Activated CD8-positive, alpha-beta T cell treated with anti-CD3 and anti-CD28 coated beads for 36 hours (primary cell): ENCODE data around the gene S100A8. TPM values are rescaled to one million over a fixed set of nuclear protein-coding genes. Genes with fewer than 3 reads are reported as not detected.

Experiments
- ATAC-seq: fragments of 200-7000 bp; cut with Tn5 transposase; one replicate; pipeline ENCODE4 v1.10.0; 2021; ENCODE audit warnings: mild to moderate bottlenecking, moderate library complexity
- CTCF ChIA-PET: fragments of 350-600 bp; sonication (Branson Sonifier 250); formaldehyde crosslinking; loops from one replicate; lab custom pipeline; 2021; ENCODE audit warnings: antibody characterized with exemption; lab: Charles Lee
- POLR2A ChIA-PET: fragments of 350-600 bp; sonication (Branson Sonifier 250); formaldehyde crosslinking; loops from one replicate; lab custom pipeline; 2021; ENCODE audit warnings: antibody characterized with exemption; lab: Charles Lee
- DNase-seq: peaks from one replicate; pipeline ENCODE4 v3.0.0-alpha.2; 2020
- H3K27ac Mint-ChIP-seq: one replicate; pipeline ENCODE4 v1.8.0; 2021; ENCODE audit warnings: mild to moderate bottlenecking, mixed read lengths
- H3K27me3 Mint-ChIP-seq: one replicate; pipeline ENCODE4 v1.8.0; 2021; ENCODE audit warnings: mixed read lengths
- H3K36me3 Mint-ChIP-seq: one replicate; pipeline ENCODE4 v1.8.0; 2021; ENCODE audit warnings: low read depth, mixed read lengths
- H3K4me1 Mint-ChIP-seq: one replicate; pipeline ENCODE4 v1.8.0; 2021; ENCODE audit warnings: low read depth, mixed read lengths
- H3K4me3 Mint-ChIP-seq: one replicate; pipeline ENCODE4 v1.8.0; 2021; ENCODE audit warnings: mild to moderate bottlenecking, moderate library complexity, mixed read lengths
- H3K9me3 Mint-ChIP-seq: one replicate; pipeline ENCODE4 v1.8.0; 2021; ENCODE audit warnings: mixed read lengths
- CTCF ChIP-seq: fragments of 200-600 bp; IDR thresholded peaks from one replicate; pipeline ENCODE4 v1.8.0; 2022; ENCODE audit warnings: antibody characterized with exemption, mild to moderate bottlenecking
- intact Hi-C: fragments of 100-400 bp; cut with micrococcal nuclease; formaldehyde crosslinking; loops from one replicate; pipeline ENCODE4 v1.10.0; 2022
- total RNA-seq, 2 experiments: library from RNA; stranded (reverse); gene quantifications; one replicate each; pipeline ENCODE4 v1.2.3, GENCODE V29; 2021

Gene S100A8
- total RNA-seq, 2 experiments from 2014 or later: not detected

- H3K36me3 Mint-ChIP-seq: no peaks in the 10 kb centered on the region
- ChIA-PET POLR2A (no interaction called here), CTCF (no interaction called here)
- H3K4me3 Mint-ChIP-seq: no peak overlapping the region
- H3K4me1 Mint-ChIP-seq: no peaks in the 10 kb centered on the region
- H3K9me3 Mint-ChIP-seq: no peaks in the 10 kb centered on the region
- no peak for ATAC-seq
- peaks cover 6% of the 10 kb centered on the region for H3K27me3 Mint-ChIP-seq
- no peak for DNase-seq
- no peak overlapping the region for H3K27ac Mint-ChIP-seq
- no peak for TF ChIP-seq CTCF
- intact Hi-C loops: no loop called here
Observed at GRCh38 chr1:153392258-153392657, 1.4 kb upstream of the S100A8 start.

GRCh38 chr1:153389973-153390879 is 647 bp downstream of the S100A8 start:
- no peak for DNase-seq
- no peak for TF ChIP-seq CTCF
- no peak overlapping the region for H3K4me3 Mint-ChIP-seq
- POLR2A ChIA-PET: no interaction called here
- no peaks in the 10 kb centered on the region for H3K9me3 Mint-ChIP-seq
- CTCF ChIA-PET: interaction anchor here (1.5 to 1.9 kb wide), 2 partner anchors 34 to 38 kb away, joined by 3 to 4 read pairs; no protein-coding TSS in a partner anchor
- H3K4me1 Mint-ChIP-seq: no peaks in the 10 kb centered on the region
- ATAC-seq: no peak
- H3K36me3 Mint-ChIP-seq: no peaks in the 10 kb centered on the region
- intact Hi-C loops: no loop called here
- no peak overlapping the region for H3K27ac Mint-ChIP-seq
- H3K27me3 Mint-ChIP-seq: peaks cover 3% of the 10 kb centered on the region

GRCh38 chr1:153389401-153389800 is 1.5 kb downstream of the S100A8 start:
- Mint-ChIP-seq H3K36me3 (no peaks in the 10 kb centered on the region), H3K4me1 (no peaks in the 10 kb centered on the region), H3K9me3 (no peaks in the 10 kb centered on the region), H3K27me3 (peaks cover 3% of the 10 kb centered on the region), H3K27ac (no peak overlapping the region), H3K4me3 (no peak overlapping the region)
- POLR2A ChIA-PET: no interaction called here
- no peak for ATAC-seq
- intact Hi-C loops: no loop called here
- no peak for TF ChIP-seq CTCF
- no peak for DNase-seq
- CTCF ChIA-PET: interaction anchor here (1.9 kb wide), 1 partner anchor 37 kb away, joined by 4 read pairs; no protein-coding TSS in a partner anchor

GRCh38 chr1:153387785-153388184 is 3.1 kb downstream of the S100A8 start:
- no peak overlapping the region for H3K4me3 Mint-ChIP-seq
- ChIA-PET POLR2A (interaction anchor here (0.6 kb wide), 1 partner anchor 36 kb away, joined by 3 read pairs; no protein-coding TSS in a partner anchor), CTCF (interaction anchor here (1.2 kb wide), 1 partner anchor 16 kb away, joined by 3 read pairs; no protein-coding TSS in a partner anchor)
- ATAC-seq (no peak), DNase-seq (no peak)
- no peak for TF ChIP-seq CTCF
- no peaks in the 10 kb centered on the region for H3K4me1 Mint-ChIP-seq
- no peaks in the 10 kb centered on the region for H3K36me3 Mint-ChIP-seq
- no peak overlapping the region for H3K27ac Mint-ChIP-seq
- peaks cover 6% of the 10 kb centered on the region for H3K27me3 Mint-ChIP-seq
- intact Hi-C loops: no loop called here
- no peaks in the 10 kb centered on the region for H3K9me3 Mint-ChIP-seq

GRCh38 chr1:153387001-153387400 is 3.9 kb downstream of the S100A8 start:
- peaks cover 12% of the 10 kb centered on the region for H3K27me3 Mint-ChIP-seq
- ATAC-seq: no peak
- no peaks in the 10 kb centered on the region for H3K4me1 Mint-ChIP-seq
- H3K9me3 Mint-ChIP-seq: peaks cover 1% of the 10 kb centered on the region
- ChIA-PET POLR2A (no interaction called here), CTCF (no interaction called here)
- TF ChIP-seq CTCF: no peak
- intact Hi-C loops: no loop called here
- no peaks in the 10 kb centered on the region for H3K36me3 Mint-ChIP-seq
- H3K27ac Mint-ChIP-seq: no peak overlapping the region
- H3K4me3 Mint-ChIP-seq: no peak overlapping the region
- no peak for DNase-seq
